ENCODE data around the gene RGS19. TPM values are rescaled to one million over a fixed set of nuclear protein-coding genes. Genes with fewer than 3 reads are reported as not detected.

Gene RGS19
- total RNA-seq, 1 experiment from 2014 or later = 12.8 TPM

- H3K4me1 Mint-ChIP-seq = peaks cover 22 to 28% of the 10 kb centered on the region in 2 experiments
These were observed 28.9 kb downstream of the RGS19 start for GRCh38 chr20:64050261-64051032.

More at GRCh38 chr20:64050261-64051032, 28.9 kb downstream of the RGS19 start:
- no peak overlapping the region for H3K23ac ChIP-seq (ENCODE audit: insufficient read length, low read depth, low read length)
- H3K9me3 ChIP-seq (ENCODE audit: control insufficient read depth, low read depth, low read length) = no peaks in the 10 kb centered on the region
- H3K79me1 ChIP-seq (ENCODE audit: insufficient read depth, low read depth, low read length, poor library complexity, severe bottlenecking) = no peaks in the 10 kb centered on the region
- no peak overlapping the region for H4K91ac ChIP-seq (ENCODE audit: insufficient read length, low read depth, low read length)
- WGBS (ENCODE audit: extremely low coverage, insufficient read length, low lambda C conversion rate) = no CpG with 5 or more reads among the region's 23 CpGs
- no peak overlapping the region for H2BK20ac ChIP-seq (ENCODE audit: low read depth, low read length, poor library complexity, severe bottlenecking)
- H3K36me3 Mint-ChIP-seq (ENCODE audit: insufficient read depth in 1 of 3, low read depth in 3 of 3) = peaks cover 0 to 2% (median 0%) of the 10 kb centered on the region in 3 experiments; a peak in 2 of 7 replicates
- no peaks in the 10 kb centered on the region for H3K4me1 ChIP-seq (ENCODE audit: insufficient read depth, low read length)
- no peak overlapping the region for H2AFZ ChIP-seq (ENCODE audit: low read length)
- H3T11ph ChIP-seq (ENCODE audit: low read length) = no peak overlapping the region
- peaks cover 26% of the 10 kb centered on the region; the same call in 1 of the 2 replicates for H3K27me3 ChIP-seq (ENCODE audit: insufficient read depth, low read length)
- no peak overlapping the region for H3K14ac ChIP-seq (ENCODE audit: insufficient read depth, low read length)
- H3K9me3 Mint-ChIP-seq = 0 out of 5 replicates have a peak, but pooled peaks cover 0 to 3% of the 10 kb centered on the region in 2 experiments
- no peak overlapping the region for H3K56ac ChIP-seq (ENCODE audit: insufficient read length, low read depth, low read length)
- no peak overlapping the region for H3K27ac ChIP-seq (ENCODE audit: insufficient read length, low read depth, low read length)
- no peak overlapping the region for H3K27ac Mint-ChIP-seq
- H2BK15ac ChIP-seq (ENCODE audit: low read depth, low read length) = no peak overlapping the region
- H3K9ac ChIP-seq (ENCODE audit: extremely low read depth, insufficient read length, low read length) = no peak overlapping the region
- no peak overlapping the region for H3K4me2 ChIP-seq (ENCODE audit: insufficient read depth, insufficient read length, low read length)
- peak; percentile 49 for DNase-seq
- no peak overlapping the region for H3K18ac ChIP-seq (ENCODE audit: insufficient read length, low read depth, low read length)
- peaks cover 64% of the 10 kb centered on the region for H3K27me3 Mint-ChIP-seq (ENCODE audit: low read depth)
- no peaks in the 10 kb centered on the region for H3K23me2 ChIP-seq (ENCODE audit: insufficient read length, low read depth, low read length, poor library complexity, severe bottlenecking)
- peak overlapping the region in 1 of 2 experiments; percentile 63; a peak in 2 of 5 replicates for H3K4me3 Mint-ChIP-seq
- no peak overlapping the region for H3K4ac ChIP-seq (ENCODE audit: low read depth, low read length)
- H3K79me2 ChIP-seq (ENCODE audit: insufficient read depth, low read length) = no peaks in the 10 kb centered on the region
- TF ChIP-seq CTCF (conservative IDR thresholded peaks at IDR 0.05) = no peak
- no peak overlapping the region for H4K5ac ChIP-seq (ENCODE audit: insufficient read length, low read depth, low read length)
- H4K20me1 ChIP-seq (ENCODE audit: control insufficient read depth, insufficient read depth, insufficient read length) = no peaks in the 10 kb centered on the region
- H4K8ac ChIP-seq (replicated peaks; ENCODE audit: insufficient read length, low read depth, low read length) = no peak overlapping the region
- no peak overlapping the region for H2BK12ac ChIP-seq (ENCODE audit: insufficient read length, low read depth, low read length)
- H2BK120ac ChIP-seq (ENCODE audit: low read depth, low read length, poor library complexity, severe bottlenecking) = no peak overlapping the region
- no peak overlapping the region for H2BK5ac ChIP-seq (ENCODE audit: insufficient read length, low read length)
- no peak overlapping the region for H2AK5ac ChIP-seq (ENCODE audit: insufficient read length, low read length)

Data from H9 (cell line).